ENCODE data around the gene KCNMA1.

KCNMA1 gene

DNA sequence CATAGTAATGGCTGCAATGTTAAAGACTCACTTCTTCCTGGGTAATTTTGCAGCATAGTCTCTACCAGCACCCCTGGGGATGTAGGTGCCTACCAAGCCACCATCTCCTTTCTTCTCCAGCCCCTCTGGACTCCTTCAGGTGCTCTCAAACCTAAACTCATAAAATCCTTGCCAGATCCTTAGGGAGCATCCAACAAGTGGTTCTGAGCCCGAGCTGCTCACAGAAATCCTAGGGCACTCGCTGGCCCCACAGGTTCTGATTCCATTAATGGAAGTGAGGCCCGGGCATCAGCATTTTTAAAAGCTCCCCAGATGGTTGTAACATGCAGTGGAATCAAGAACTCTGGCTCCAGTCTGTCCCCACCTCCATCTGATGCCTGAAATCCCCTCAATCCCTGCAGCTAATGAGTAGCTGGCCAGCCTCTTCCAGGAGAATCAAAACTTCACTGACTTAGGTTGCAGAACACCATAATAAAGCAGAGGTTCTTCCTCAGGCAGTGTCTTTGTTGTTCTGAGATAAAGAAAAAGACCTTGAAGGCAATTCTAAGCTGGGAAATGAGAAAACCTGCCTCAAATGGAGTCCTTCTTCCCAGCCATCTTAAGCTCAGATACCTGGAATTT, 336.8 kb downstream of the KCNMA1 start:
- DNase-seq (ENCODE audit: low spot score): no peak

DNA sequence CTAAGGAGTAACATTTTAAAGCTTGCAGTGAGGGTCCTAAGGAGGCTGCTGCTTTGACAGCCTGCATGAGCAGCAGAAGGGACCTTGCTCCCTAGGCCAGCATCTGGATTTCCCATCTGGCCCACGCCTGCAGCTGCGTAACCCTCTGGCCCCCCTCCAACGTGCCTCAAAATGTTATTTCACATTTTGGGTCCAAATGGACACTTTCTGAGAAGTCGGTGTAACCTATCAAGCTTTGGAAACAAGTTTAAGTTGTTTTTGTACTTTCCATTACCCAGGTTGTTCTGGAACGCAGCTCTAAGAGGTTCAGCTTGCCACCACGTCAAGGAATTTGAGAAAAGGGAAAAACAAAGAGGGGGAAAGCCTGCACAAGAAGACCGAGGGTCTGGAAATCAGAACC, 338.3 kb downstream of the KCNMA1 start:
- no peak for DNase-seq (ENCODE audit: low spot score)

DNA sequence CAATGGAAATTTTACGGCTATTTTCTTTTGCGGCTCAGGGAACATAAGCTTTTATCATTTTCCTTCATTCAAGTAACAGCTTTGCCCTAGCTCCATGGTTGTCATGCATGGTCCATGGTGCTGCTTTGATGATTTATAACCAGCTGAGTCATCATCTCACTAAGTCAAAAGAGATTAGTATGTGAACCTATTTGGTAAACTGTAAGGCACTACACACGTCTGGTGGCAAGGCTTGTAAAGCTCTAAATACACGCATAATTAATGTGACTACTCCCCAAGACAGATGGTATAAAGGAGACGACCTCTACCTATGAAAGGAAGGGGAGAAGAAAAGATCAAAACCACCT, 340.2 kb downstream of the KCNMA1 start:
- no peak for DNase-seq (ENCODE audit: low spot score)

DNA sequence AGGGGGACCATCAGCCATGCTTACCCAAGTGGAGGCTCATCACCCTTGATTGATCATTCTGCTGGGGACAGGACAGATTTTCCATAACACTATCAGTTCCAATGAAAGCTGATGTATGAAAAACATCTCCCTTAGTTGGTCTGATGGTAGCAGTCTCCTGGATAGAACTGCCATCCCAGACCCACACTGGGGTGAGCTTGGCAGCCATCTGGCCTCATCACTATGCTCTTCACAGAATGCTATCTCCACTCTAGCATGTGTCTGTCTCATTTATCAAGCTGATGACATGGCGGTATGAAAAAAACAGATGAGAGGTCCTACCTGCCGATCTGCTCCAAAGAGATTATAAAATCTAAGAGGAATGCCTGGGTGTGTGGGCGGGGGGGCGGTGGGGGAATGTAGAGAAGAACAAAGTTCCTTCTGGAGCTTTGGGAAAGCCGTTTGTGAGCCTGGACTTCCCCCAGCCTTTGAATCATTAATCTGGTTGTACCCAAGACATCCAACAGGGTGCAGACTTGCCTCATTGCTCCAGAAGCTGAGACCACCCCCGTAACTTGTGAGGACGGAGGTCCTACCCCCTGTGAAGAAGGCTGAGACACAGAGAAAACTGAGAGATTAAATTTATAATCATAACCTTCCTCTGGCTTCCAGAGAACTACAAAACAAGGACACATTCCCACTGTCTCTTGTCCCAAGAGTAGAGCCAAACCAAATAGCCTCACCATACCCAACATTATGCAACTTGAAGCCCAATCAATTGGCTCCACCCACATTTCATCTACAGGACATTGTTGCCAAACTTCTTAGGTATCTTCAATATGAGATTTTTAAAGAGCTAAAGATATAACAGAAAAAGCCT, 340.8 kb downstream of the KCNMA1 start:
- no peak for DNase-seq (ENCODE audit: low spot score)

DNA sequence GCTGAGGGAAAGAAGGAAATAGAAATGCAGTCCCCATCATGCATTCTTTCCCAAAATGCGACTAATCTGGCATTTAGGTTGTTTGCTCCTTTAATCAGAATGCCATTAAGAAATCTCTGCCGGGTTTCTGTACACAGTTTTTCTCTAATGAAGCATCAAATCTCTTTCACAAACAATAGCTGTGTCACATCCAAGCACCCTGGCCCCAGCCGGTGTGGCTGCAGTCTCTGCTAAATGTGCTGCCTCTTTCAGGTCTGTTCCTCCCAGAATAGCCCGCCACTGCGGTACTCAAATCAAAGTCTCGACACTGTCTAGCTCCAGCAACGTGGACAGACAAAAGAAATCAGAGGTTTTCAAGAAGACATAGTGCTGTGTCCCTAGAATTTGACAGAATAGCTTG, 343.8 kb downstream of the KCNMA1 start:
- DNase-seq (ENCODE audit: low spot score): no peak

DNA sequence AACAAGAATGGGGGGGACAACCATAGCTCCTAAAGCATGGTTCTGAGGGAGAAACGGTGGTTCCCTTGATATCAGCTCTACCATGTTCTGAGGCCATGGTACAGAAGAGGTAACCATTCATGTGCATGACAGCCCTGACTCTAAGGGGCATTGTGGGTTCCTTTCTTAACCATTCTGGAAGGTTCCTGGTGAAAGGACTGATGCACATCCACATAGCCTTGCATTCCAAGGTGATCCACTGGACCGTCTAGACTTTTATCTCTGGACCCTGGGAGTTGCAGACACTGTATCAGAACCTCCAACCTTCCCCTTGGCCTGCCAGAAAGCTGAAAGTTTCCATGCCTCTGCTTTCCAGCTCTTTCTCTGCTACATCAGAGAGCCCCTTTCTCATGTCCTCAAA, 344.3 kb downstream of the KCNMA1 start:
- no peak for DNase-seq (ENCODE audit: low spot score)

DNA sequence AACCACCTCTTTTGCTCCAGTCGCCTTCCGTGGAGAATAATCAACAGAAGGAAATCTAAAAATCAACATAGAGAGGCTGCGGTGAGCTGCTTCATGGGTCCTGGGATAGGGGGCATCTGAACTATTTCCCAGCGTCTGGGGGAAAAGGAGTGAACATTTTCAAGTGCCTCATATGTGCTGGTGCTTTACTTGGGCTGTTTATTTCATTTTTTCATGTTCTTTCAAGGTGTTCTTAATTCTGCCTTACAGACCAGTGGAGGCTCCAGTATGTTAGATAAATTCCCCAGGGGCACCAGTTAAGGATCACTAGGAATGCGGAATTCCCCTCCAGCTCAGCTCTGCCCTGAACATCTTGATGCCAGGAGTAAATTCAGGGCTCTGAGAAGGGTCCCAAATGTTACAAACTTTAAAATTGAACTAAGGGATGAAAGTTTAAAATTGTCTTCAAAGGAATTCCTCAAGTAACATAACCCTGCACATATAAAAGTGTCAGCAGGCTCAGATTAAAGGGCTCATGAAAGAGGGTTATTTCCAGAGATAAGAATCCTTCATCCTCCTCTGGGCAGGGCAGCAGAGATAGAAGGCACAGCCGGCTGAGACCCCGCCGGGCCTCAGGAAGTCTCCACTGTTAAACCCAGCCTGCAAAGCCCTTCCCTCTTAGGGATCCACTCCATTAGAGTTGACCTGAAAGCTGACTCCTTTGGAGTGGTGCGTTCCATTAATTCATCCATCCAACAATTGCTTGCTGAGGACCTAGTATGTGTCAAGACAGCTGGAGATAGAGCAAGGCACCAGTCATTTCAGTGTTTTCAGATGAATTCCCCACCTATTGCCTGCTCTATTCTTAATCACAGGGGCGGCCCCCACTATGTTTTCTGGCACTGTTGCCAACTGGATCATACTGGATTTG, 345.8 kb downstream of the KCNMA1 start:
- peak; percentile 48 for DNase-seq (ENCODE audit: low spot score)

DNA sequence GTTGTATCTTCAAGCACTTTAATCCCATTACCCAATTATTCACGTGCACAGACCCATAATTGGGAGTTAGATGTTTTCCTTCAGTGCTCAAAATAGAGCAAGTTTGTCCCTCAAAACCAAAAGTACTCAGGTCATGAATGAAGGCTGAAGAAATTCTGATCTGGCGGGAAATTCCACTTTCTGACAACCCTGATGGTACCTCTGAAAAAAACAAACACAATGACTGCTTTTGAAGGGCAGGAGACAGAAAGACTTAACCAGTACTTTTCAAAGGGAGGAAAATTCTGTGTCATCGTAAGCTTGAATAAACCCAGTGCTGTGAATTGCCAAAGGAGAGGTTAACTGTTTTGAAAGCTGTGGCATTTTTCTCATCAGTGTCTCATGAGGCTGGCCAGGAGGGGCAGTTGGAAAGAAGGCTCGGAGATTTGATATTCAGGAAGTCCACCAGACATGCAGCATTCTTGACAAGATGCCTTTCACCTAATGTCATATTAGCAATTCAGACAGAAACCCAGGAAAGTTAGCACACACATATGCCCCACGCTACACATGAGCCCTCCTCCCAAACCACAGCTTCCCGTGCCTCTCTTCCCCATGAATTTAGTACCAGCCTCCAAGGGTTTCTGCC, 347.0 kb downstream of the KCNMA1 start:
- DNase-seq (ENCODE audit: low spot score): peak; percentile 86

DNA sequence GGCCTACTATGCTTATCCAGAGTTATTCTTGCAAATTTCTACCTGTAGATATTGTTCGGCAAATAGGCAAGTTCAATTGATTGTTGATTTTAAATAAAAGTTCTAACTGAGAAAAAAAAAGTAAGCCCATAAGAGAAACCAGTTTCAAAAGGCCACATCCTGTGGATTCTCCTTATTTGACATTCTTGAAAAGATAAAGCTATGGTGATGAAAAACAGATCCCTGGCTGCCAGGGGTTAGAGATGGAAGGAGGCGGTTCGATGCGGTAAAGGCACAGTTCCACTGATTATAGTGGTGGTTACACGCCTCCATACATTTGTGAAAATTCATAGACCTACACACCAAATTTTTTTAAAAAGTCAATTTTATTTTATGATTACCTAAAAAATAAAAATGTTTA, 347.8 kb downstream of the KCNMA1 start:
- DNase-seq (ENCODE audit: low spot score): no peak

DNA sequence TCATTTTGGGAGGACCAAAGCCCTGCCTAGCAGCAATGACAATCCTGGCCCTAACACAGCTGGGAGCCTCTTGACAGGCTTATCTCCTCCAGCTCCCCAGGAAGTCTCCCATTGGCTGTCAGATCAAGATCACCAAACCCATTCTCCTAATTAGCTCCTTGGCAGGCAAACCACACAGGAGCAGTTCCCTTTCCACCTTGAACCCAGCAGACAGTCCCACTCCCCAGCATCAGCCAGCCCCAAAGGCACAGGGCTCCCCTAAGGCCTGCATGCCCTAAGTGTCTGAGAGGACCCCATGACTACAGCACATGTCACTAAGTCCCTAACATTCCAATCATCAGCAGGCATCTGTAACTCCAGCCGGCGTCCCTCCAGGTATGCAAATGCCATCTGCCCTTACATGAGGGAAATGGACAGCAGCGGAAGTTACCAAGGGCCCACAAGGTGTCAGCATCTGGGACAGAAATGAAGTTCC, 348.5 kb downstream of the KCNMA1 start:
- DNase-seq (ENCODE audit: low spot score): no peak

DNA sequence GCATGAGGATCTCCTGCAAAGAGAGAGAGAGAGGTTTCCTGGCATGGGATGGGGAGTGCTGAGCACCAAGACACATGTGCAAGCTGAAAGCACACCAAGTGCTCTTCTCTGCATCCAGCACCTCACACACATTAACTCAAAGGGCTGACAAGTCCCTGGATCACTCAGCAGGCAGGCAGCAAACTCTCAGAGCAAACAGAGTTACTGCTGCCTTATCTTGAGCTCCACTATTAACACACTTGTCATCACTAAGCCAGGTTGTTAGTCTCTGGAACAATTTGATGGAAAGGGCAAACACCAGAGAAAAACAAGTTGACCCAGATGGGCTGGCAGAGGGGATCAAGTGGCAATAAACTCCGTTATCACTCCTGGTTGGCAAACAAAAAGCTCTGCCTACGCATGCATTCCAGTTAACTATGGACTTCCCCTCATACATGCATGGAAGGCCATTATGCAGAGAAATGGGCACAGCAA, 349.9 kb downstream of the KCNMA1 start:
- DNase-seq (ENCODE audit: low spot score): no peak

DNA sequence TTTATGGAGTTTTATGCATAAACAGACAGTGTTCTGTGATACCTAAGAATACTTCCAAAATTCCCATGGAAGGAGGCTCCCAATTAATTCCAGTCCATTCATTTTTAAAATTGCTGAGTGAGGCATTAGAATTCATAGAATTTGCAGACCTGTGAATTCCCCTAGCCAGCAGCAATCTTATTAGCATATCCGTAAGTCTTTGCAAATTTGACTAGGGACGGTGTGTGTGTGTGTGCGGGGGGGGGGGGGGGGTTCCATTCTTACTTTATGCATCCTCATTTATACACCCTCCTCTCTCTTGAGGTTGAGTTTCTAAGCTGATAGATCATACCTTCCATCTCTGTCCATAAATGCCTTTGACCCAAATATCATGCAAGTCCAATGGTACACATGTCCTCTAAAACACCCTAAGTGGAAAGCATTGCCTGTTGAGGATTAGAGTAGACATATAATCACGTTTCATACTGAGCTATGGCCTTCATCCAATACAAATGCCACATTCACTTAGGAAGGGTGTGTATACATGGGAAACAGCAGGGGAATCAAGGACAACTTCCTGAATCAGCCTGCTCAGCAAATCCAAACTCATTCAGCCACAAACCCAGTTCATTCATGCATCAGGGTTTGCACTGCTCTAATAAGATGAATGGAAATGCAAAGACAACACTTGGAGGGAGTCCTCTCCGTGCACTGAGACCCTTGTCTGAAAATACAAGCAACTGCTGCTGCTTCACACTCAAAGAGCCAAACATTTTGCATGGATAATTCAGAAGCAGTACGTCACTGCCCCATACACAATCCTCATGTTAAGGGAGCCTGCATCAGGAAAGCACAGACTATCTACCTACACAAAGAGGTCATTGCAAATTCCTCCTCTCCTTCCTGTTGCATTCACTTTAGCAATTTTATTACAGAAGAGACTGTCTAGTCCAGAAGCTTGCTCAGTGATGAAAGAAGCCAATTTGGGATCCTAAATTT, 350.8 kb downstream of the KCNMA1 start:
- DNase-seq (ENCODE audit: low spot score): no peak

DNA sequence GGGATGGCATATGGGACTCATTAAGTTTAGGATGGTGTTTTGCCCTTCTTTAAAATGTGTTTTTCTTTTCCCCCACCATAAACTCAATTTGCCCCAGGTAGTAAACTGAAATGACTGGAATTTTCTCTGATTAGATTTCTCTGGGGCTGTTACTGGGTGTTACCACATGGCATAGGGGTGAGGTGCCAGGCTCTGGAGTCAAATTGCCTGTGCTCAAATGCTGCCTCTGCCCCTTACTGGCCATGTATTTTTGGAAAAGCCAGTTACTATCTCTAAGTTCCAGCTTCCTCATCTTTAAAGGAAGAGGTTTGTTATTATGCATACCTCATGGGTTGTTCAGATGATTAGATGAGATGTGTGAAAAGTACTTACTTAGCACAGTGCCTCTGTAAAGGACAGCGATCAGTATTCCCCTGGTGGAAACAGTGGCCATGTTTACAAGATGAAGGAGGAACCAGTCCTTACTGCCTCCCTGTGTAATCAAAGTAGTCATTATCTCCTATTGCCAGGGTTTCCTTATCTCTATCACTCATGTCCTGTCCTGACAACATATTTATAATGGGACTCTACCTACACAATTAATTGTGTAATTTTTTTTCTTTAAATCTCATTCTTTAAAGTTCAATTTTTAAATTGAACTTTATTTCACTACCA, 352.0 kb downstream of the KCNMA1 start:
- DNase-seq (ENCODE audit: low spot score): no peak

DNA sequence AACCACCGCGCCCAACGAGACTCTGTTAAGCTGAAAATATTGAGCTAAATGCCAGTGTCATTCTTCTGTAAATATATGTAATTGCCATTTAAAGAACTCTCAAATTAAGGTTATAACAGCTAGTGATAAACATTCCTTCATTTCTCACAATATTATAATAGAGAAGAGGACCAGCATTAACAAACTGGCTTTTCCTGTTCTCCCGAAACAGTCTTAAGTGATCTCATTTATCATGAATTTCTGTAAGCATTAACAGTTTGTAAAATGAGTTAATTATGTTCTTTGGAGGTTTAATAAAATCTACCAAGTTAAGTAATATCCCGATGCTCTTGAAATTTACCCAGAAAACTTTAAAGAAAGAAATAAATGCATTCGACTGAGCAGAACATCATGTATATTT, 352.8 kb downstream of the KCNMA1 start:
- DNase-seq (ENCODE audit: low spot score): no peak

DNA sequence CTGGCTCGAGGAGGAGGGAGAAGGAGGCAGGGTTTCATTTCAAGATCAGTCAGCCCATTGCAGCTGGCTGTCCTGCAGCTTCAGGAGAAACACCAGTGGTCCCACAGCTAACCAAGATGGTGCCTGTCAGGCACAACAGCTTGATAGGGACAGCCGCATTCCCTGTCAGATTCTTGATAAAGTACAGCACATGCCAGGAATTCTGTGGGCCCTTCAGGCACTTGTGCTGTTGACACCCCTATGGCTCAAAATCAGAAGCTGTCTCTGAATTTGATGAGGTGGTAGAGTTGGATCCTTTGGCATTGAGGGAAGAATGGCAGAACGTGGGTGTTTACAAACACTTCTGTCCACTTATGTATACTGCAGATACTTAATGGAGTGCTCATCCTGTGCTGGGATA, 354.3 kb downstream of the KCNMA1 start:
- DNase-seq (ENCODE audit: low spot score): no peak

DNA sequence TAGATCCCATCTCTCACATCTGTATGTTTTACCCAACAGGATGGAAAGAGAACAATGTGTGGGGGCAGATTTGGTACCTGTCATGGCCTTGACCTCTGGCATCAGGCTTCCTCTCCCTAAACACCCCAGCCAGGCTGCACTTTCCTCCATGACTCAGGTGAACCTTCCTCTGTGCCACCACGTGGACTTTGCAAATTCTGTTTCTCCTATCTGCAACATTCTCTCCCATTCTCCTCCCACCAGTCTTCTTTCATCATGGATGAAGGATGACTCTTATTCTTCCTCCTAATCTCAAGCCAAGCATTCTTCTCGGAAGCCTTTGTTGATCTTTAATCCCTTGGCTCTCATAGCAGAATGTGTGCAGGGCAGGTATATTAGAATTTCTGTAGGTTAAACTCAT, 355.4 kb downstream of the KCNMA1 start:
- no peak for DNase-seq (ENCODE audit: low spot score)

DNA sequence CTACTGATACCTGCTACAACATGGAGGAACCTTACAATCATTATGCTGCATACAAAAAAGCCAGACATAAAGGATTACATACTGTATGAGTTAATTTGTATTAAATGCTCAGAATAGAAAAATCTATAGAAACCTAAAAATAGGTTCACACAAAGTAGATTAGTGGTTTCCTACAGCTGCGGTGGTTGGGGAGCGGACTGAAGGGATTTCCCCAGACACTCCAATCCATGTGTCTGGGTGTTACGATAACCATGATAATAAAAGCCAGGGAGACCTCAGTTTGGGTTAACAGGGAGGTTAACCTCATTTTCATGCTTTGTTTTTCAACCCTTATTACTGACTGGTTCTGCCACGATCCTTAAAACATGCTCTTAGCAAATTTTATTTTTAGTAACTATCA, 355.9 kb downstream of the KCNMA1 start:
- no peak for DNase-seq (ENCODE audit: low spot score)

DNA sequence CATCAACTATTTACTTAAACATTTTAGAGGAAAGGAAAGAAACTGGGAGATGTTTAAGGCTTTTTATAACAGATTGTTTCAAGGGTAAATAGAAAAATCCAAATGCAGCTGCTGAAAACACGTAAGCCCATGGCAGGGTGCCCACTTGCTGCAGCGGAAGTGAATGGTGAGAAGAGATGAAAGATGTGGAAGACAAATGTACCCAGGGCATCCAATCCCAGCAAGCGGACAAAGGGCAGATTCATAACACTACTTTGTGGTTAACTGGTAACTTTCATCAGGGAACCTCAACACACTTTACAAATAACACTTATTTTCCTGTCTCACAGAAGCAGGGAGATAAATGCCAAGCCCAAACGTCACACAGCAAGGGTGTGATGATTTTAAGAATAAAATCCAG, 358.4 kb downstream of the KCNMA1 start:
- no peak for DNase-seq (ENCODE audit: low spot score)

DNA sequence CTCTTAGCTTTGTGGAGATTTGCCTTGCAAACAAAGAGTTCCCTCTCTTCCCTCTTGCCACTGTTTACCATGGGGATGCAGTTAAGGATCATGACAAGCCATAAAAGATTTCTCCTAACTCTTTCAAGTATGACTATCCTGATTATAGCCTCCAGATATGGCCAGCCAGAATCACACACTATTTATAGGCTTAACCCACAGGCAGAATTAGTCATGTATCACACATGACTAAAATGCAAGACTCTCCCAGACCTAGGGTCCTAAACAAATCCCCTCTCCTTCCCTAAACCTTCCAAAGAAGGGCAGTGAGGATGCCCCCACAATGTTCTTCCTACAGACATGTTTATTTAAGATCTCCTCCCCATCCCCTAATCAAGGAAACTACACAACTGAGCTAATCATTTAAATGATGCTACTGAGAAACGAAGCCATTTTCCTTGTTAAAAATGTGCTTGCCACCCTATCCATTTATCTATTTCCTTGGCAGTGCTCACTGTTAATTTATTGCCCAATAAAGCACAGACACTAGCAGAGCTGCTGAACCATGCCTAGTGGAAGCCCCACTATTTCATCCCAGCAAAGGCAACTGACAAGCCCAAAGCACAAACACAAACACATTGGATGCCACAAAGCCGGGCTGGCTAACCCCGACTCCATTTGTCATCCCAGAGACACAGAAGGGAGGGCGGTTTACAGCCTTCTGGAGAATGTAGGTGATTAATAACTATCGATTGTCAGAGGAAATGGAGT, 363.4 kb downstream of the KCNMA1 start:
- no peak for DNase-seq (ENCODE audit: low spot score)

DNA sequence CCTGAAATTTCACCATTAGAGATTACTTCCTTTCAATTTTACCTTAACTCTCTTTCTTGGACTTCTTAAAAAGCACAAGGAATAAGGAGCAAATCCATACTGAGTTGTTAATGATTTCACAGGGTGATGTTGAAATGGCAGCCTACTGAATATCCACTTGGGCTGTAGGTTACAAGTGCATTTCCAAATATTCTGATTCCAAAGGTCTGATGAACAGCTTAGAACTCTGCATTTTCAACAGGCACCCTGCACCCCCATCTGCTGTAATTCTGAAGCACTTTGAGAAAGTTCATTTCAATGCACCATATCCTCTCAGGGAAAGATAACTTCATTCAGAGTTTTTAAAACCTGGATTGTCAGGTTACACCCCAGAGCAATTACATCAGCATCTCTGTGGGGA, 368.4 kb downstream of the KCNMA1 start:
- DNase-seq (ENCODE audit: low spot score): no peak

Data from GM03348 (cell line).